Hepatocyte (in vitro differentiated cells): ENCODE data around the gene THAP4. TPM values are rescaled to one million over a fixed set of nuclear protein-coding genes. Genes with fewer than 3 reads are reported as not detected.

Experiments
- DNase-seq: peaks from one replicate; pipeline ENCODE4 v3.0.0-alpha.2; 2016; ENCODE audit warnings: low spot score
- H2AFZ ChIP-seq: fragments of 200-600 bp; sonication (generic); 2 replicates; pipeline ENCODE4 v1.6.0; 2016; ENCODE audit warnings: antibody characterized with exemption, mild to moderate bottlenecking
- H3K27ac ChIP-seq: fragments of 200-600 bp; sonication (generic); 2 replicates; pipeline ENCODE4 v1.5.1; 2016; ENCODE audit warnings: mild to moderate bottlenecking
- H3K27me3 ChIP-seq: fragments of 200-600 bp; sonication (generic); 2 replicates; pipeline ENCODE4 v1.6.1; 2016
- H3K36me3 ChIP-seq: fragments of 200-600 bp; sonication (generic); replicated peaks from 2 replicates; pipeline ENCODE4 v1.5.1; 2016; ENCODE audit warnings: low read depth; ENCODE audit not compliant: insufficient read depth
- H3K4me1 ChIP-seq: fragments of 200-600 bp; sonication (generic); 2 replicates; pipeline ENCODE4 v1.5.1; 2016; ENCODE audit warnings: mild to moderate bottlenecking, moderate library complexity; ENCODE audit not compliant: insufficient read depth
- H3K4me2 ChIP-seq: fragments of 200-600 bp; sonication (generic); 2 replicates; pipeline ENCODE4 v1.6.0; 2016
- H3K4me3 ChIP-seq: fragments of 200-600 bp; sonication (generic); 2 replicates; pipeline ENCODE4 v1.5.1; 2016; ENCODE audit warnings: mild to moderate bottlenecking
- H3K79me2 ChIP-seq: fragments of 200-600 bp; sonication (generic); 2 replicates; pipeline ENCODE4 v1.6.0; 2017; ENCODE audit warnings: mild to moderate bottlenecking
- H3K9me2 ChIP-seq: fragments of 200-600 bp; sonication (generic); replicated peaks from 2 replicates; pipeline ENCODE4 v1.6.0; 2017; ENCODE audit warnings: mild to moderate bottlenecking; ENCODE audit not compliant: insufficient read depth
- H3K9me3 ChIP-seq: fragments of 200-600 bp; sonication (generic); 2 replicates; pipeline ENCODE4 v1.5.1; 2016; ENCODE audit warnings: low read depth, mild to moderate bottlenecking
- H4K20me1 ChIP-seq: fragments of 200-600 bp; sonication (generic); 2 replicates; pipeline ENCODE4 v1.6.0; 2016; ENCODE audit warnings: mild to moderate bottlenecking; ENCODE audit not compliant: insufficient read depth, poor library complexity, severe bottlenecking
- CTCF ChIP-seq: fragments of 200-600 bp; sonication (generic); IDR thresholded peaks from 2 replicates; pipeline ENCODE4 v1.5.1; 2016; ENCODE audit warnings: antibody characterized with exemption, mild to moderate bottlenecking; ENCODE audit not compliant: poor library complexity
- EZH2 ChIP-seq: fragments of 200-600 bp; sonication (generic); IDR thresholded peaks from 2 replicates; pipeline ENCODE4 v1.6.1; 2016; ENCODE audit warnings: antibody characterized with exemption, mild to moderate bottlenecking, borderline replicate concordance
- EZH2phosphoT487 ChIP-seq: fragments of 200-600 bp; sonication (generic); IDR thresholded peaks from one replicate; pipeline ENCODE4 v1.6.1; 2018; ENCODE audit warnings: antibody characterized with exemption, mild to moderate bottlenecking, low read depth, moderate library complexity; ENCODE audit not compliant: unreplicated experiment, severe bottlenecking
- WGBS: methylation state at CpG from one replicate; pipeline ENCODE4 v1.1.6; 2016; ENCODE audit warnings: low lambda C conversion rate; ENCODE audit errors: missing lambda C conversion rate; 5-methylcytosine and 5-hydroxymethylcytosine counted together
- polyA plus RNA-seq: library from polyadenylated mRNA; unstranded; fragments of >200 nt; fragmentation: Nextera tagmentation; extraction: Ambion mirVana; gene quantifications from 2 replicates; pipeline ENCODE4 v1.2.1, GENCODE V29; 2016
- total RNA-seq: library from RNA; depleted of rRNA; stranded (reverse); fragments of >200 nt; gene quantifications from 2 replicates; pipeline ENCODE4 v1.2.3, GENCODE V29; 2014

The THAP4 gene
- total and polyA plus RNA-seq, 2 experiments from 2014 or later: 43.2 to 58.1 TPM

- Histone ChIP-seq H3K9me2 (no peaks in the 10 kb centered on the region), H3K79me2 (no peaks in the 10 kb centered on the region), H3K9me3 (no peaks in the 10 kb centered on the region), H2AFZ (no peak overlapping the region), H3K36me3 (no peaks in the 10 kb centered on the region), H3K4me1 (peaks cover 24% of the 10 kb centered on the region), H3K4me3 (no peak overlapping the region), H3K27me3 (peaks cover 14% of the 10 kb centered on the region), H4K20me1 (no peaks in the 10 kb centered on the region), H3K4me2 (no peak overlapping the region), H3K27ac (no peak overlapping the region)
- TF ChIP-seq EZH2phosphoT487: no peak
- TF ChIP-seq EZH2: no peak
- TF ChIP-seq CTCF: no peak
- DNase-seq: no peak
- WGBS: 83% methylated on average over 12 of the region's 12 CpGs
These were observed 91.2 kb downstream of the THAP4 start for GRCh38 chr2:241545523-241546473.

- no peaks in the 10 kb centered on the region for H3K9me2 ChIP-seq
- no peak overlapping the region for H2AFZ ChIP-seq
- H3K36me3 ChIP-seq: no peaks in the 10 kb centered on the region
- no peak overlapping the region for H3K4me3 ChIP-seq
- H3K4me1 ChIP-seq: peaks cover 27% of the 10 kb centered on the region
- TF ChIP-seq CTCF: no peak
- TF ChIP-seq EZH2: no peak
- TF ChIP-seq EZH2phosphoT487: no peak
- H3K9me3 ChIP-seq: no peaks in the 10 kb centered on the region
- H4K20me1 ChIP-seq: no peaks in the 10 kb centered on the region
- no peak for DNase-seq
- no peak overlapping the region for H3K27ac ChIP-seq
- H3K4me2 ChIP-seq: no peak overlapping the region
- H3K79me2 ChIP-seq: no peaks in the 10 kb centered on the region
- 60% methylated on average over 10 of the region's 10 CpGs for WGBS
- peaks cover 14% of the 10 kb centered on the region for H3K27me3 ChIP-seq
These were observed 91.9 kb downstream of the THAP4 start for GRCh38 chr2:241545106-241545505.

- Histone ChIP-seq H3K79me2 (no peaks in the 10 kb centered on the region), H3K4me3 (no peak overlapping the region), H3K9me2 (no peaks in the 10 kb centered on the region), H3K36me3 (no peaks in the 10 kb centered on the region), H3K27me3 (peaks cover 14% of the 10 kb centered on the region), H4K20me1 (no peaks in the 10 kb centered on the region), H2AFZ (no peak overlapping the region), H3K4me1 (peaks cover 22% of the 10 kb centered on the region), H3K4me2 (no peak overlapping the region), H3K27ac (no peak overlapping the region), H3K9me3 (no peaks in the 10 kb centered on the region)
- DNase-seq: no peak
- TF ChIP-seq EZH2: no peak
- TF ChIP-seq CTCF: no peak
- TF ChIP-seq EZH2phosphoT487: no peak
- WGBS: 90% methylated on average over 15 of the region's 15 CpGs
These were observed 94.7 kb downstream of the THAP4 start for GRCh38 chr2:241542278-241542605.
